ENCODE results near the gene MYH6.

Gene MYH6

GRCh38 chr14:23373041-23373440 lies 35.0 kb downstream of the MYH6 start:
- Histone ChIP-seq H3K9me3 (ENCODE audit: low read length) (no peaks in the 10 kb centered on the region), H3K27ac (ENCODE audit: low read depth, low read length, poor library complexity, severe bottlenecking) (no peak overlapping the region)
- no peak for TF ChIP-seq EZH2 (IDR thresholded peaks at IDR 0.05; ENCODE audit: borderline replicate concordance, low read length)
- TF ChIP-seq, protein P1, sequence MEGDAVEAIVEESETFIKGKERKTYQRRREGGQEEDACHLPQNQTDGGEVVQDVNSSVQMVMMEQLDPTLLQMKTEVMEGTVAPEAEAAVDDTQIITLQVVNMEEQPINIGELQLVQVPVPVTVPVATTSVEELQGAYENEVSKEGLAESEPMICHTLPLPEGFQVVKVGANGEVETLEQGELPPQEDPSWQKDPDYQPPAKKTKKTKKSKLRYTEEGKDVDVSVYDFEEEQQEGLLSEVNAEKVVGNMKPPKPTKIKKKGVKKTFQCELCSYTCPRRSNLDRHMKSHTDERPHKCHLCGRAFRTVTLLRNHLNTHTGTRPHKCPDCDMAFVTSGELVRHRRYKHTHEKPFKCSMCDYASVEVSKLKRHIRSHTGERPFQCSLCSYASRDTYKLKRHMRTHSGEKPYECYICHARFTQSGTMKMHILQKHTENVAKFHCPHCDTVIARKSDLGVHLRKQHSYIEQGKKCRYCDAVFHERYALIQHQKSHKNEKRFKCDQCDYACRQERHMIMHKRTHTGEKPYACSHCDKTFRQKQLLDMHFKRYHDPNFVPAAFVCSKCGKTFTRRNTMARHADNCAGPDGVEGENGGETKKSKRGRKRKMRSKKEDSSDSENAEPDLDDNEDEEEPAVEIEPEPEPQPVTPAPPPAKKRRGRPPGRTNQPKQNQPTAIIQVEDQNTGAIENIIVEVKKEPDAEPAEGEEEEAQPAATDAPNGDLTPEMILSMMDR (IDR thresholded peaks at IDR 0.05; ENCODE audit: low read length) = no peak

GRCh38 chr14:23372509-23372908 lies 35.6 kb downstream of the MYH6 start, which contains the start of gene IL25:
TSS of gene IL25 (plus strand) at chr14:23372809.
- no peak within 1 kb of the TSS for H2AFZ ChIP-seq (ENCODE audit: low read length)
- no peak within 1 kb of the TSS for H3K27ac ChIP-seq (ENCODE audit: low read depth, low read length, poor library complexity, severe bottlenecking)
- no peak within 1 kb of the TSS for H3K9ac ChIP-seq (ENCODE audit: low read length)
- TF ChIP-seq EZH2 (IDR thresholded peaks at IDR 0.05; ENCODE audit: borderline replicate concordance, low read length) = no peak
- TF ChIP-seq, protein P1 (IDR thresholded peaks at IDR 0.05; ENCODE audit: low read length) = no peak
- no peaks in the 10 kb centered on the region for H4K20me1 ChIP-seq (ENCODE audit: insufficient read depth, low read length)
- no peaks in the 10 kb centered on the region for H3K9me2 ChIP-seq (ENCODE audit: low read depth, low read length)
- no peak within 1 kb of the TSS for H3K4me3 ChIP-seq (ENCODE audit: low read depth, low read length, poor library complexity, severe bottlenecking)
- H3F3A ChIP-seq (ENCODE audit: insufficient read depth, low read length) = no peaks in the 10 kb centered on the region
- H3K4me2 ChIP-seq (ENCODE audit: low read length) = no peak within 1 kb of the TSS
- H3K36me3 ChIP-seq (ENCODE audit: insufficient read depth, low read length) = no peaks in the 10 kb centered on the region
- H3K4me1 ChIP-seq (ENCODE audit: insufficient read depth, low read length, severe bottlenecking) = no peaks in the 10 kb centered on the region
- H3K27me3 ChIP-seq (ENCODE audit: insufficient read depth, low read length) = no peaks in the 10 kb centered on the region; the same call in 1 of the 2 replicates
- H3K9me3 ChIP-seq (ENCODE audit: low read length) = no peaks in the 10 kb centered on the region
- no peaks in the 10 kb centered on the region for H3K79me2 ChIP-seq (ENCODE audit: insufficient read depth, low read length)

More at GRCh38 chr14:23373041-23373440, 35.0 kb downstream of the MYH6 start:
- H4K20me1 ChIP-seq (ENCODE audit: insufficient read depth, low read length) = no peaks in the 10 kb centered on the region
- no peaks in the 10 kb centered on the region for H3K9me2 ChIP-seq (ENCODE audit: low read depth, low read length)
- H3K4me1 ChIP-seq (ENCODE audit: insufficient read depth, low read length, severe bottlenecking) = no peaks in the 10 kb centered on the region
- H3K4me2 ChIP-seq (ENCODE audit: low read length) = no peak overlapping the region
- H3K36me3 ChIP-seq (ENCODE audit: insufficient read depth, low read length) = no peaks in the 10 kb centered on the region
- no peaks in the 10 kb centered on the region for H3F3A ChIP-seq (ENCODE audit: insufficient read depth, low read length)
- no peak overlapping the region for H2AFZ ChIP-seq (ENCODE audit: low read length)
- no peak overlapping the region for H3K4me3 ChIP-seq (ENCODE audit: low read depth, low read length, poor library complexity, severe bottlenecking)
- H3K79me2 ChIP-seq (ENCODE audit: insufficient read depth, low read length) = no peaks in the 10 kb centered on the region
- no peaks in the 10 kb centered on the region; the same call in 1 of the 2 replicates for H3K27me3 ChIP-seq (ENCODE audit: insufficient read depth, low read length)
- H3K9ac ChIP-seq (ENCODE audit: low read length) = no peak overlapping the region

- H3F3A ChIP-seq (ENCODE audit: insufficient read depth, low read length) = no peaks in the 10 kb centered on the region
- H2AFZ ChIP-seq (ENCODE audit: low read length) = no peak overlapping the region
- no peaks in the 10 kb centered on the region for H3K36me3 ChIP-seq (ENCODE audit: insufficient read depth, low read length)
- no peaks in the 10 kb centered on the region for H3K4me1 ChIP-seq (ENCODE audit: insufficient read depth, low read length, severe bottlenecking)
- no peaks in the 10 kb centered on the region for H3K9me2 ChIP-seq (ENCODE audit: low read depth, low read length)
- no peaks in the 10 kb centered on the region for H3K79me2 ChIP-seq (ENCODE audit: insufficient read depth, low read length)
- no peaks in the 10 kb centered on the region for H4K20me1 ChIP-seq (ENCODE audit: insufficient read depth, low read length)
- TF ChIP-seq, protein P1 (IDR thresholded peaks at IDR 0.05; ENCODE audit: low read length) = no peak
- TF ChIP-seq EZH2 (IDR thresholded peaks at IDR 0.05; ENCODE audit: borderline replicate concordance, low read length) = no peak
- H3K4me3 ChIP-seq (ENCODE audit: low read depth, low read length, poor library complexity, severe bottlenecking) = no peak overlapping the region
- H3K4me2 ChIP-seq (ENCODE audit: low read length) = no peak overlapping the region
- H3K27me3 ChIP-seq (ENCODE audit: insufficient read depth, low read length) = no peaks in the 10 kb centered on the region
- H3K9ac ChIP-seq (ENCODE audit: low read length) = no peak overlapping the region
- H3K9me3 ChIP-seq (ENCODE audit: low read length) = no peaks in the 10 kb centered on the region
- H3K27ac ChIP-seq (ENCODE audit: low read depth, low read length, poor library complexity, severe bottlenecking) = no peak overlapping the region
Measured at GRCh38 chr14:23371865-23372264, 36.2 kb downstream of the MYH6 start.
